ENCODE measurements around the gene RBM5.

DNA sequence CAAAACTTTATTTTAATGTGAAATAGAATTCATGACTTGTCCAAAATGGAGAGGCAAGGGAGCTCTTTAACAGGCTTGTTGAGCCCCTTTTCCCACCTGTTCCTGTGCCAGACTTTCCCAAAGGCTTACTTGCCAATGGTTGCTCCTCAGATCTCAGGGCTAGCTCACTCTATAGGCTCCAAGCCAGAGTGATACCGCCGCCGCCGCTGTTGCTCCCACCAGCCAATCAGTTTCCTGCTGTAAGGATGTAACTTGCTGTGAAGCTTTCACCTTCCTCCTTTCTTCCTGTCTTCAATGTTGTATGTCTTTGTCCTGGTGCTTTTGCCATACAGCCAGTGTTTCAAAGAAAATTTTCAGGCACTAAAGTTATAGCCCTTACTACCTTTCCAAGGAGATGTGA is 41.3 kb upstream of the RBM5 start:
- TF ChIP-seq CTCF (IDR thresholded peaks at IDR 0.05; ENCODE audit: insufficient read depth, low read length, poor library complexity, severe bottlenecking), result no peak
- no peak for TF ChIP-seq EZH2phosphoT487 (conservative IDR thresholded peaks at IDR 0.05; ENCODE audit: low read length)

Measured in SU-DHL-6 (cell line).